HG03521 (cell line): ENCODE data around the gene HECW1.
A peak's percentile ranks its signal among the peaks of the same experiment; 100 is the strongest.
"Not testable (repeated sequence)": the region's sequence is repeated elsewhere in the genome, so short reads cannot be mapped to it uniquely, and the experiment has no call there.

ENCODE experiments used
- ATAC-seq: cut with Tn5 transposase; IDR thresholded peaks from one replicate; pipeline ENCODE4 v1.9.1; 2021; ENCODE audit warnings: mild to moderate bottlenecking, moderate library complexity; ENCODE audit not compliant: unreplicated experiment

HECW1 gene

GRCh38 chr7:43112459-43112940 is at the start of gene HECW1:
Gene HECW1 (plus strand): TSS chr7:43112647. CDS start chr7:43243906, 131,259 bp downstream.
- no peak for ATAC-seq

GRCh38 chr7:43071604-43072003 is 40.8 kb upstream of the HECW1 start:
- no peak for ATAC-seq

GRCh38 chr7:43072530-43072929 is 39.9 kb upstream of the HECW1 start:
- ATAC-seq, result peak; percentile 52

GRCh38 chr7:43073811-43074210 is 38.6 kb upstream of the HECW1 start:
- ATAC-seq, result not testable (repeated sequence)

- no peak for ATAC-seq
Observed at GRCh38 chr7:43076189-43076605, 36.2 kb upstream of the HECW1 start.

- ATAC-seq, result no peak
Observed at GRCh38 chr7:43076606-43077005, 35.8 kb upstream of the HECW1 start.

GRCh38 chr7:43077285-43077684 is 35.2 kb upstream of the HECW1 start:
- ATAC-seq, result no peak

GRCh38 chr7:43077732-43078391 is 34.6 kb upstream of the HECW1 start:
- no peak for ATAC-seq

GRCh38 chr7:43078794-43079193 is 33.7 kb upstream of the HECW1 start:
- no peak for ATAC-seq

GRCh38 chr7:43081603-43082002 is 30.8 kb upstream of the HECW1 start:
- ATAC-seq, result no peak

- no peak for ATAC-seq
Observed at GRCh38 chr7:43083106-43083505, 29.3 kb upstream of the HECW1 start.

GRCh38 chr7:43085017-43085416 is 27.4 kb upstream of the HECW1 start:
- no peak for ATAC-seq

GRCh38 chr7:43085992-43086391 is 26.5 kb upstream of the HECW1 start:
- no peak for ATAC-seq

- ATAC-seq, result no peak
Observed at GRCh38 chr7:43092819-43093218, 19.6 kb upstream of the HECW1 start.

- ATAC-seq, result no peak
Observed at GRCh38 chr7:43096875-43097274, 15.6 kb upstream of the HECW1 start.

- ATAC-seq, result no peak
Observed at GRCh38 chr7:43099750-43100149, 12.7 kb upstream of the HECW1 start.

- no peak for ATAC-seq
Observed at GRCh38 chr7:43104874-43105520, 7.5 kb upstream of the HECW1 start.

- no peak for ATAC-seq
Observed at GRCh38 chr7:43105521-43106120, 6.8 kb upstream of the HECW1 start.

GRCh38 chr7:43108255-43109011 is 4.0 kb upstream of the HECW1 start:
- ATAC-seq, result peak; percentile 88

- no peak for ATAC-seq
Observed at GRCh38 chr7:43110791-43111535, 1.5 kb upstream of the HECW1 start.
